NB4 (cell line): ENCODE measurements around the gene ERGIC1.

Experiments used
- DNase-seq: peaks from one replicate; pipeline ENCODE4 v3.0.0; 2010; ENCODE audit warnings: low read depth
- H3K4me3 ChIP-seq: one replicate; pipeline ENCODE4 v1.5.1; 2011; ENCODE audit warnings: mild to moderate bottlenecking, low read depth, low read length, moderate library complexity
- CTCF ChIP-seq: IDR thresholded peaks from one replicate; pipeline ENCODE4 v1.5.1; 2012; ENCODE audit warnings: low read depth, low read length
- MAX ChIP-seq: IDR thresholded peaks from 2 replicates; pipeline ENCODE4 v1.6.1; 2011; ENCODE audit warnings: low read depth, low read length
- MYC ChIP-seq: IDR thresholded peaks from 2 replicates; pipeline ENCODE4 v1.6.1; 2011; ENCODE audit warnings: low read depth, low read length
- POLR2A ChIP-seq: IDR thresholded peaks from 2 replicates; pipeline ENCODE4 v1.6.1; 2011; ENCODE audit warnings: mild to moderate bottlenecking; ENCODE audit not compliant: insufficient read length; ENCODE audit errors: extremely low read depth

The ERGIC1 gene

GRCh38 chr5:172904643-172905345, 70.7 kb downstream of the ERGIC1 start:
- TF ChIP-seq CTCF (no peak), MAX (no peak), POLR2A (no peak), MYC (no peak)
- DNase-seq: no peak
- no peak overlapping the region for H3K4me3 ChIP-seq

GRCh38 chr5:172905346-172906140, 71.5 kb downstream of the ERGIC1 start:
- TF ChIP-seq POLR2A (no peak), MAX (no peak), CTCF (no peak), MYC (no peak)
- no peak for DNase-seq
- H3K4me3 ChIP-seq: no peak overlapping the region

GRCh38 chr5:172906436-172906835, 72.4 kb downstream of the ERGIC1 start:
- DNase-seq: no peak
- TF ChIP-seq CTCF (no peak), MYC (no peak), MAX (no peak), POLR2A (no peak)
- no peak overlapping the region for H3K4me3 ChIP-seq

- H3K4me3 ChIP-seq: no peak overlapping the region
- DNase-seq: no peak
- no peak for TF ChIP-seq CTCF
- TF ChIP-seq MAX: no peak
- no peak for TF ChIP-seq POLR2A
- TF ChIP-seq MYC: no peak
Observed at GRCh38 chr5:172906888-172907287, 72.8 kb downstream of the ERGIC1 start.

- TF ChIP-seq POLR2A: no peak
- no peak for TF ChIP-seq MYC
- TF ChIP-seq MAX: no peak
- no peak for TF ChIP-seq CTCF
- DNase-seq: no peak
- no peak overlapping the region for H3K4me3 ChIP-seq
Observed at GRCh38 chr5:172907657-172908056, 73.6 kb downstream of the ERGIC1 start.
